HepG2 (cell line): ENCODE results near the gene CDT1. TPM values are rescaled to one million over a fixed set of nuclear protein-coding genes. Genes with fewer than 3 reads are reported as not detected.

Experiments
- AGO1 ChIP-seq: fragments of 200-400 bp; formaldehyde crosslinking; IDR thresholded peaks from 2 replicates; pipeline ENCODE4 v1.6.1; 2017; ENCODE audit warnings: mild to moderate bottlenecking, low read depth, low read length, moderate library complexity; ENCODE audit not compliant: poor library complexity, severe bottlenecking
- CERS6 ChIP-seq: sonication (generic); formaldehyde crosslinking; IDR thresholded peaks from 2 replicates; pipeline ENCODE4 v1.5.0; 2020; ENCODE audit warnings: missing genetic modification reagents
- FOXO1 ChIP-seq: sonication (generic); formaldehyde crosslinking; IDR thresholded peaks from 2 replicates; pipeline ENCODE4 v1.4.0; 2020; ENCODE audit warnings: missing genetic modification reagents
- HNRNPH1 ChIP-seq: fragments of 200-400 bp; formaldehyde crosslinking; optimal IDR thresholded peaks from 2 replicates; pipeline ENCODE3; 2017; ENCODE audit warnings: mild to moderate bottlenecking, low read depth, low read length
- KLF11 ChIP-seq: IDR thresholded peaks from 2 replicates; pipeline ENCODE4 v1.6.1; 2016; ENCODE audit warnings: missing compliant biosample characterization
- NAIF1 ChIP-seq: sonication (generic); formaldehyde crosslinking; IDR thresholded peaks from 2 replicates; pipeline ENCODE4 v1.5.0; 2020; ENCODE audit warnings: mild to moderate bottlenecking, missing genetic modification reagents, borderline replicate concordance
- NRL ChIP-seq: sonication (generic); formaldehyde crosslinking; IDR thresholded peaks from 2 replicates; pipeline ENCODE4 v1.5.0; 2020; ENCODE audit warnings: missing genetic modification reagents, mild to moderate bottlenecking, moderate library complexity, borderline replicate concordance
- PCBP2 ChIP-seq: fragments of 200-400 bp; formaldehyde crosslinking; optimal IDR thresholded peaks from 2 replicates; pipeline ENCODE3; 2018; ENCODE audit warnings: low read length, low read depth; ENCODE audit not compliant: poor library complexity, severe bottlenecking
- PRDM15 ChIP-seq: sonication (generic); formaldehyde crosslinking; IDR thresholded peaks from 2 replicates; pipeline ENCODE4 v1.4.0; 2020; ENCODE audit warnings: missing genetic modification reagents
- RAD51 ChIP-seq: fragments of 450-650 bp; IDR thresholded peaks from 2 replicates; pipeline ENCODE4 v1.6.1; 2016; ENCODE audit warnings: borderline replicate concordance
- RFX5 ChIP-seq: IDR thresholded peaks from 2 replicates; pipeline ENCODE4 v1.6.1; 2011; ENCODE audit warnings: low read depth, low read length, improper control_type of control experiment
- TEAD3 ChIP-seq: optimal IDR thresholded peaks from 2 replicates; pipeline ENCODE3; 2016; ENCODE audit warnings: borderline replicate concordance
- ZFP36L1 ChIP-seq: sonication (generic); formaldehyde crosslinking; IDR thresholded peaks from 2 replicates; pipeline ENCODE4 v1.8.0; 2022; ENCODE audit warnings: mild to moderate bottlenecking, missing genetic modification reagents, moderate library complexity
- ZNF18 ChIP-seq: sonication (generic); formaldehyde crosslinking; IDR thresholded peaks from 2 replicates; pipeline ENCODE4 v1.8.0; 2022; ENCODE audit warnings: mild to moderate bottlenecking, missing genetic modification reagents; ENCODE audit not compliant: insufficient replicate concordance
- ZNF564 ChIP-seq: sonication (generic); formaldehyde crosslinking; IDR thresholded peaks from 2 replicates; pipeline ENCODE4 v1.8.1; 2023; ENCODE audit warnings: mild to moderate bottlenecking, missing genetic modification reagents
- ZNF687 ChIP-seq: sonication (generic); formaldehyde crosslinking; IDR thresholded peaks from 2 replicates; pipeline ENCODE4 v1.5.1; 2020; ENCODE audit warnings: mild to moderate bottlenecking, missing genetic modification reagents, moderate library complexity
- ZNF720 ChIP-seq: sonication (generic); formaldehyde crosslinking; IDR thresholded peaks from 2 replicates; pipeline ENCODE4 v1.4.0; 2020; ENCODE audit warnings: missing genetic modification reagents
- ZNF740 ChIP-seq: sonication (generic); formaldehyde crosslinking; IDR thresholded peaks from 2 replicates; pipeline ENCODE4 v1.4.0; 2020; ENCODE audit warnings: missing genetic modification reagents
- polyA plus RNA-seq, 8 experiments: library from polyadenylated mRNA; depleted of rRNA in 3 of 8; stranded (reverse) in 7 of 8; unstranded in 1 of 8; fragments of >200 nt; fragmentation: Illumina TruSeq in 4 of 8; extraction: Trizol in 4 of 8; gene quantifications; 2 replicates each; pipeline versions ENCODE4 v1.2.1 to v1.2.3, GENCODE V29; 2011 to 2016; ENCODE audit warnings: low read depth in 4 of 8, missing spikeins in 1 of 8, mixed read lengths in 1 of 8; ENCODE audit not compliant: insufficient read depth in 1 of 8
- total RNA-seq, 5 experiments: library from RNA; depleted of rRNA; stranded (reverse); fragments of >200 nt; fragmentation: Illumina TruSeq; extraction: Trizol; gene quantifications; 2 replicates each; pipeline ENCODE4 v1.2.3, GENCODE V29; 2016; ENCODE audit warnings: low read depth in 1 of 5

Gene CDT1
- total and polyA plus RNA-seq, 2 of the 13 experiments (the other 11 are each of a cell fraction or from before 2014, with no cell fraction given): 23.1 to 23.8 TPM

- no peak; the same call in 1 of the 2 replicates for TF ChIP-seq FOXO1 (CRISPR knock-in tag)
- TF ChIP-seq ZFP36L1 (CRISPR knock-in tag): peak; percentile 79
- TF ChIP-seq AGO1: peak; percentile 54
- TF ChIP-seq ZNF740 (CRISPR knock-in tag): peak; percentile 13; the same call in 1 of the 2 replicates
- TF ChIP-seq KLF11 (CRISPR knock-in tag): no peak; the same call in 1 of the 2 replicates
- TF ChIP-seq HNRNPH1: no peak
- no peak; the same call in 1 of the 2 replicates for TF ChIP-seq RFX5
- 0 out of 2 replicates have a peak, but pooled peaks have one; percentile 24 for TF ChIP-seq ZNF720
- TF ChIP-seq ZNF18 (CRISPR knock-in tag): peak; percentile 46
- peak; percentile 93 for TF ChIP-seq TEAD3 (CRISPR knock-in tag)
- TF ChIP-seq PRDM15 (CRISPR knock-in tag): no peak
- TF ChIP-seq NRL (CRISPR knock-in tag): no peak; the same call in 1 of the 2 replicates
- peak; percentile 91 for TF ChIP-seq ZNF687 (CRISPR knock-in tag)
- no peak for TF ChIP-seq PCBP2
- no peak for TF ChIP-seq RAD51
- TF ChIP-seq CERS6 (CRISPR knock-in tag): no peak
- 0 out of 2 replicates have a peak, but pooled peaks have one; percentile 11 for TF ChIP-seq NAIF1 (CRISPR knock-in tag)
- TF ChIP-seq ZNF564 (CRISPR knock-in tag): peak; percentile 75; the same call in 1 of the 2 replicates
These were observed 8.4 kb downstream of the CDT1 start, which contains the start of gene APRT (continued) for GRCh38 chr16:88811769-88812512.
